ENCODE data around the gene BCL2L11.
A peak's percentile ranks its signal among the peaks of the same experiment; 100 is the strongest.

The BCL2L11 gene

GRCh38 chr2:111101592-111101991, 19.1 kb upstream of the BCL2L11 start:
- Histone ChIP-seq H3K36me3 (ENCODE audit: insufficient read depth, low read length) (no peaks in the 10 kb centered on the region), H3K4me3 (ENCODE audit: low read depth, low read length) (no peak overlapping the region), H3K4me1 (ENCODE audit: control insufficient read depth, insufficient read depth, low read length, unreplicated experiment) (no peaks in the 10 kb centered on the region), H3K27me3 (ENCODE audit: insufficient read depth, low read length) (peaks cover 61% of the 10 kb centered on the region), H2AFZ (ENCODE audit: low read length, unreplicated experiment) (no peak overlapping the region), H3K79me2 (ENCODE audit: control insufficient read depth, insufficient read depth, low read length, unreplicated experiment) (no peaks in the 10 kb centered on the region), H3K27ac (ENCODE audit: low read depth, low read length) (no peak overlapping the region)

GRCh38 chr2:111102216-111102615, 18.5 kb upstream of the BCL2L11 start:
- H3K27ac ChIP-seq (ENCODE audit: low read depth, low read length), result no peak overlapping the region
- H3K4me3 ChIP-seq (ENCODE audit: low read depth, low read length), result no peak overlapping the region
- peaks cover 62% of the 10 kb centered on the region for H3K27me3 ChIP-seq (ENCODE audit: insufficient read depth, low read length)

GRCh38 chr2:111105926-111106325, 14.8 kb upstream of the BCL2L11 start:
- H3K27ac ChIP-seq (ENCODE audit: low read depth, low read length), result no peak overlapping the region
- no peaks in the 10 kb centered on the region for H3K36me3 ChIP-seq (ENCODE audit: insufficient read depth, low read length)
- no peaks in the 10 kb centered on the region for H3K4me1 ChIP-seq (ENCODE audit: control insufficient read depth, insufficient read depth, low read length, unreplicated experiment)
- no peak overlapping the region for H3K4me3 ChIP-seq (ENCODE audit: low read depth, low read length)
- no peaks in the 10 kb centered on the region for H3K79me2 ChIP-seq (ENCODE audit: control insufficient read depth, insufficient read depth, low read length, unreplicated experiment)
- peaks cover 44% of the 10 kb centered on the region for H3K27me3 ChIP-seq (ENCODE audit: insufficient read depth, low read length)
- H2AFZ ChIP-seq (ENCODE audit: low read length, unreplicated experiment), result no peak overlapping the region

More at GRCh38 chr2:111102216-111102615, 18.5 kb upstream of the BCL2L11 start:
- no peaks in the 10 kb centered on the region for H3K4me1 ChIP-seq (ENCODE audit: control insufficient read depth, insufficient read depth, low read length, unreplicated experiment)
- no peaks in the 10 kb centered on the region for H3K79me2 ChIP-seq (ENCODE audit: control insufficient read depth, insufficient read depth, low read length, unreplicated experiment)
- H2AFZ ChIP-seq (ENCODE audit: low read length, unreplicated experiment), result no peak overlapping the region
- H3K36me3 ChIP-seq (ENCODE audit: insufficient read depth, low read length), result no peaks in the 10 kb centered on the region

GRCh38 chr2:111106706-111107105, 14.0 kb upstream of the BCL2L11 start:
- H3K27ac ChIP-seq (ENCODE audit: low read depth, low read length), result no peak overlapping the region
- no peaks in the 10 kb centered on the region for H3K36me3 ChIP-seq (ENCODE audit: insufficient read depth, low read length)
- no peaks in the 10 kb centered on the region for H3K4me1 ChIP-seq (ENCODE audit: control insufficient read depth, insufficient read depth, low read length, unreplicated experiment)
- H3K79me2 ChIP-seq (ENCODE audit: control insufficient read depth, insufficient read depth, low read length, unreplicated experiment), result no peaks in the 10 kb centered on the region
- H3K4me3 ChIP-seq (ENCODE audit: low read depth, low read length), result no peak overlapping the region
- H3K27me3 ChIP-seq (ENCODE audit: insufficient read depth, low read length), result peaks cover 42% of the 10 kb centered on the region
- H2AFZ ChIP-seq (ENCODE audit: low read length, unreplicated experiment), result no peak overlapping the region

- H3K4me1 ChIP-seq (ENCODE audit: control insufficient read depth, insufficient read depth, low read length, unreplicated experiment), result no peaks in the 10 kb centered on the region
These were observed 11.9 kb upstream of the BCL2L11 start for GRCh38 chr2:111108745-111109271.

GRCh38 chr2:111111101-111111755, 9.5 kb upstream of the BCL2L11 start:
- Histone ChIP-seq H3K27me3 (ENCODE audit: insufficient read depth, low read length) (peaks cover 44% of the 10 kb centered on the region), H3K4me1 (ENCODE audit: control insufficient read depth, insufficient read depth, low read length, unreplicated experiment) (no peaks in the 10 kb centered on the region), H3K36me3 (ENCODE audit: insufficient read depth, low read length) (no peaks in the 10 kb centered on the region), H2AFZ (ENCODE audit: low read length, unreplicated experiment) (no peak overlapping the region), H3K79me2 (ENCODE audit: control insufficient read depth, insufficient read depth, low read length, unreplicated experiment) (no peaks in the 10 kb centered on the region), H3K4me3 (ENCODE audit: low read depth, low read length) (no peak overlapping the region), H3K27ac (ENCODE audit: low read depth, low read length) (no peak overlapping the region)

More at GRCh38 chr2:111108745-111109271, 11.9 kb upstream of the BCL2L11 start:
- no peak overlapping the region for H3K4me3 ChIP-seq (ENCODE audit: low read depth, low read length)
- peaks cover 41% of the 10 kb centered on the region for H3K27me3 ChIP-seq (ENCODE audit: insufficient read depth, low read length)
- H3K27ac ChIP-seq (ENCODE audit: low read depth, low read length), result no peak overlapping the region
- H3K79me2 ChIP-seq (ENCODE audit: control insufficient read depth, insufficient read depth, low read length, unreplicated experiment), result no peaks in the 10 kb centered on the region
- no peaks in the 10 kb centered on the region for H3K36me3 ChIP-seq (ENCODE audit: insufficient read depth, low read length)
- no peak overlapping the region for H2AFZ ChIP-seq (ENCODE audit: low read length, unreplicated experiment)

- H3K36me3 ChIP-seq (ENCODE audit: insufficient read depth, low read length), result no peaks in the 10 kb centered on the region
- no peaks in the 10 kb centered on the region for H3K79me2 ChIP-seq (ENCODE audit: control insufficient read depth, insufficient read depth, low read length, unreplicated experiment)
- peaks cover 47% of the 10 kb centered on the region for H3K27me3 ChIP-seq (ENCODE audit: insufficient read depth, low read length)
- H3K4me1 ChIP-seq (ENCODE audit: control insufficient read depth, insufficient read depth, low read length, unreplicated experiment), result no peaks in the 10 kb centered on the region
- no peak overlapping the region for H3K4me3 ChIP-seq (ENCODE audit: low read depth, low read length)
- H2AFZ ChIP-seq (ENCODE audit: low read length, unreplicated experiment), result no peak overlapping the region
- no peak overlapping the region for H3K27ac ChIP-seq (ENCODE audit: low read depth, low read length)
These were observed 6.9 kb upstream of the BCL2L11 start for GRCh38 chr2:111113838-111114237.

GRCh38 chr2:111116011-111116746, 4.5 kb upstream of the BCL2L11 start:
- no peak overlapping the region for H3K27ac ChIP-seq (ENCODE audit: low read depth, low read length)
- H3K27me3 ChIP-seq (ENCODE audit: insufficient read depth, low read length), result peaks cover 57% of the 10 kb centered on the region
- H3K36me3 ChIP-seq (ENCODE audit: insufficient read depth, low read length), result no peaks in the 10 kb centered on the region

GRCh38 chr2:111116843-111117597, 3.7 kb upstream of the BCL2L11 start:
- Histone ChIP-seq H3K79me2 (ENCODE audit: control insufficient read depth, insufficient read depth, low read length, unreplicated experiment) (no peaks in the 10 kb centered on the region), H2AFZ (ENCODE audit: low read length, unreplicated experiment) (peak overlapping the region; percentile 27), H3K27me3 (ENCODE audit: insufficient read depth, low read length) (peaks cover 57% of the 10 kb centered on the region), H3K36me3 (ENCODE audit: insufficient read depth, low read length) (no peaks in the 10 kb centered on the region), H3K4me1 (ENCODE audit: control insufficient read depth, insufficient read depth, low read length, unreplicated experiment) (peaks cover 4% of the 10 kb centered on the region), H3K4me3 (ENCODE audit: low read depth, low read length) (peak overlapping the region; percentile 74), H3K27ac (ENCODE audit: low read depth, low read length) (no peak overlapping the region)

More at GRCh38 chr2:111116011-111116746, 4.5 kb upstream of the BCL2L11 start:
- H2AFZ ChIP-seq (ENCODE audit: low read length, unreplicated experiment), result no peak overlapping the region
- H3K79me2 ChIP-seq (ENCODE audit: control insufficient read depth, insufficient read depth, low read length, unreplicated experiment), result no peaks in the 10 kb centered on the region
- no peak overlapping the region for H3K4me3 ChIP-seq (ENCODE audit: low read depth, low read length)
- H3K4me1 ChIP-seq (ENCODE audit: control insufficient read depth, insufficient read depth, low read length, unreplicated experiment), result peaks cover 4% of the 10 kb centered on the region

- Histone ChIP-seq H3K79me2 (ENCODE audit: control insufficient read depth, insufficient read depth, low read length, unreplicated experiment) (no peaks in the 10 kb centered on the region), H2AFZ (ENCODE audit: low read length, unreplicated experiment) (peak overlapping the region; percentile 27), H3K4me3 (ENCODE audit: low read depth, low read length) (peak overlapping the region; percentile 74), H3K27me3 (ENCODE audit: insufficient read depth, low read length) (peaks cover 55% of the 10 kb centered on the region), H3K27ac (ENCODE audit: low read depth, low read length) (no peak overlapping the region), H3K36me3 (ENCODE audit: insufficient read depth, low read length) (no peaks in the 10 kb centered on the region), H3K4me1 (ENCODE audit: control insufficient read depth, insufficient read depth, low read length, unreplicated experiment) (peaks cover 4% of the 10 kb centered on the region)
These were observed 2.9 kb upstream of the BCL2L11 start for GRCh38 chr2:111117598-111118480.

All from ACC112 (cell line).